Measurements from ENCODE around the gene TMEM163.

Gene TMEM163

DNA sequence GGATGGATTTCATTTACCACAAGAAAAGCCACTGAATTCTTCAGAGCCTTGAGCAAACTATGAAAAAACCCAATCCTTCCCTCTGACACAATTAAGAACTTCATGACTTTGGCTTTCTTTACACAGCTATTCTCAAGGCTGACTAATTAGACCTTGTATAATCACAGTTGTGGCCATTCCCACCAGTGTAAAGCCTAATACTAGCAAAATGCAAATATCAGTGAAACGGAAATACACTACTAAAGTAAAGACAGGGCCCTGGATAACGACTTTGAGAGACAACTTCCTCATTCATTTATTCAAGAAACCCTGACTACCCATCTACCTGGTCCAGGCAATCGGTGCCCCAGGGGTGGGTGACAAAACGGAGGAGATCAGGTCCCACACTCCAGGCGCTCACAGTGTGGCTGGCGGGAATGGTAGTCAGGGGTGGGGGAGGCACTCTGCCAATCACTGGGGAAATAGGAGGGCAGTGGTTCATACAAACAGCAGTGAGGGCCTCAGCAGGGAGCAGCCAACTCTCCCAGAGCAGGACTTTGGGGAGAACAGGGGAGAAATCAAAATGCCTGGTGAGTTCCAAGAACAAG lies 28.1 kb downstream of the TMEM163 start:
- FAIRE-seq, result no peak

DNA sequence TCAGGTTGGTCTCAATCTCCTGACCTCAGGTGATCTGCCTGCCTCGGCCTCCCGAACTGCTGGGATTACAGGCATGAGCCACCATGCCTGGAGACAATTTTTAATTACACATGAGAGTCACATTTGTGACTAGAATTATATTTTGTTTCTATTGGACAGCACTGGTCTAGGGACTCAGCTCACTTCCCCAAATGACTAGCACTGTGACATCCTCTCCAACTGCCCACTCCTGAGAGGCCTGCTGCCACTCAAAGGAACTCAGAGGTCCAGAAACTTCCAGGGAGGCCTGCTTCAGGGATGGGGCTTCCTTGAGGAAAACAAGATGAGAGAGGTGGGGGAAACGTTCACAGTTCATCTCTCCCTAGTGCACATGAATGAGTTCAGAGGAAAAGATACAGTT lies 29.5 kb downstream of the TMEM163 start:
- no peak for FAIRE-seq

DNA sequence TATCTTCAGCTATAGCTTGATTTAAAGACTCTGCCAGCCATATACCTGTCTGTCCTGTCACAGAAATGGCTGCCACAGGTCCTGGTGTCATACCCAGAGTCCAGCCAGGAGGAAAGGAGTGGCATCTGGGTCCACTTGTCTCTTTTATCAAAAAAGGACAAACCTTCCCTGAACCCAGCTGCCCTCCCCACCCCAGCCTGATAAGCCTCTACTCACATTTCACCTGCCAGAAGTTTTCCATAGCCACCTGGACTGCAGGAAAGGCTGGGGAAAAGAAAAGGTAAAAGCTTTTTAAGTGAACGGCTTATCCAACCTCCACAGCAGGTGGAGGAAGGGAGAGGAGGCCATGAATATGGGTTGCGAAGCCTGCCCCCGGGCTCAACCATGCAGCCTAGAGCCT lies 32.8 kb downstream of the TMEM163 start:
- FAIRE-seq, result no peak

DNA sequence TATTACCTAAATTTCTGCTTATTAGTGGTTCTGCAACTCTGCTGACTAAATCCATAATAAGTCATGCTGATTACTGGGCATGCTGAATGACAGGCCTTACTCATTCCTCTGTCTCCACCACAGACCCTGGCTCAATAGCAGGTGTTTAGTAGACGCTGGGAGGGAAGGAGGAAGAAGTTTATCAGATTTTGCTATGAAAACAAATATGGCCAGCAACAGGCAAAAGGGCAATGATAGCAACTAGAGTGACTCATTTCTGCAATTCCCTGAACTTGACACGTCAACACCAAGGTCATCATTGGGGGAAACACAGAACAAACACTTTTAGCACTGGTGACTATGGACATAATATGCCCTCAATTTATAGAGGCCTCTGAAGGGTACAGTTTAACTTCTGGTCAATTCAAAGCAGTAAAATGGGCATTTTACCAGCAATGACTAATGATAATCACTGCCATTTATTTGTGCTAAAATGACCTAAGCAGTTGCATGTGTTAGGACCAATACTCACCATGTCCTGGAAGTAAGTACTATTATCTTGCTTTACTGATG lies 35.2 kb downstream of the TMEM163 start:
- peak; percentile 94 for FAIRE-seq

DNA sequence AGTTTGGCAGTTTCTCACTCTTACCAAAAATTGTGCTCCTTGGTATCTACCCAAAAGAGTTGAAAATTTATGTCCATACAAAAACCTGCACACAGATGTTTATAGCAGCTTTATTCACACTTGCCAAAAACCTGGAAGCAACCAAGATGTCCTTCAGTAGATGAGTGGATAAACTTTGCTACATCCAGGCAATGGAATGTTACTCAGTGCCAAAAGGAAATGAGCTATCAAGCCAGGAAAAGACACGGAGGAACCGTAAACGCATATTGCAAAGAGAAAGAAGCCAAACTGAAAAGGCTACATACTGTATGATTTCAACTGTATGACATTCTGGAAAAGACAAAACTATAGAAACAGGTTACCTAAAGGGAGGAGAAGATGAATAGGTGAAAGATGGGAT lies 36.1 kb downstream of the TMEM163 start:
- no peak for FAIRE-seq

DNA sequence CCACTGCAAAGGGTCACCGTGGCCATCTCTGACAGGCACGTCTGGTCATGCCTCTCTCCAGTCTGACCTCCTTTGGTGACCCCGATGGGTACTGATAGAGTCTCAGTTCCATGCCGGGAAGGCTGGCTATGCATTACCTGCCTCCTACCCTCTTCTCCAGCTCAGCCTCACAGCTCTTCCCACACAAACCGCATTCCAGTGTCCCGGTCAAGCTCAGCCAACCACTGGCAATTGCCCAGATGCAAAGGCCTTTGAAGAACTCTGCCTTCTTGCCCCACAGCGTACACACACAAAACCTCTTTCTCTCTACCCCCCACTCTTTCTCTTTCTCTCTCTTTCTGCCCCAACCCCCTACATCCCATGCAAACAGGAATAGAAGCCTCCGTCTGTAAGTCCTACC lies 37.6 kb downstream of the TMEM163 start:
- FAIRE-seq, result no peak

DNA sequence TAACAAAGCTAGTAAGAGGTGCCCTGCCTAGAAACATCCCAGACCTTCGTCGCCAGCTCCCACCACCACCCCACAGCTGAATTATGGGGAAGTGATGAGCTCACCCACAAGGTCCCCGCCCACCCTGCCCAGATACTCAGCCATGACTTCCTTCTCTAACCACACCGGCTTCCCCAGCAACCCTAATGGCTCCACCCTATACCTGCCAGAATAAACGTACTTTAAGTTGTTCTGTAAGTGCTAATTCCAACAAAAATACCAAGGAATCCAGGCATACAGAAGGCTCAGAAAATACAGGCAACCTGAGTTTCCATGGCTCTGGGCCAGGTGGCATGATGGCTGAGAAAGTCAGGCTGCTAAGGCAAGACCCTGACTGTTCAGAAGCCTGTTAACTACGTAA lies 39.1 kb downstream of the TMEM163 start:
- FAIRE-seq, result no peak

DNA sequence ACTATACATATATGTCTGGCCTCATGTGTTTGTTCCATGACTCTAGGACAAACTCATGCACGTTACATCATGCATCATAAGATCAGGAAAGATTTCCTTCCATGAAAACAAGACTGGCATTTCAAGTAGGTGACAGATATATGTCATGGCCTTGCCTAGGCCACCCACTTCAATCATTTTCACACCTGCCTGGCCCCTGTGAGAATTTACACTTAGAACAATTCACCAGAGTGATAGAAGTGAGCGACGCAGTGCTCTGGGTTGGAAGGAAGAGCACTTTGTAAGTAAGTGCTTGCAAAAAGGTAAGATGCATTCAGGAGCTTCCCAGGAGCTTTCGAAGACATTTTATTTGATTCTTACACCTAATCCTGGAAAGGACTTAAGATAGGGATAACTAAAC lies 39.5 kb downstream of the TMEM163 start:
- no peak for FAIRE-seq

DNA sequence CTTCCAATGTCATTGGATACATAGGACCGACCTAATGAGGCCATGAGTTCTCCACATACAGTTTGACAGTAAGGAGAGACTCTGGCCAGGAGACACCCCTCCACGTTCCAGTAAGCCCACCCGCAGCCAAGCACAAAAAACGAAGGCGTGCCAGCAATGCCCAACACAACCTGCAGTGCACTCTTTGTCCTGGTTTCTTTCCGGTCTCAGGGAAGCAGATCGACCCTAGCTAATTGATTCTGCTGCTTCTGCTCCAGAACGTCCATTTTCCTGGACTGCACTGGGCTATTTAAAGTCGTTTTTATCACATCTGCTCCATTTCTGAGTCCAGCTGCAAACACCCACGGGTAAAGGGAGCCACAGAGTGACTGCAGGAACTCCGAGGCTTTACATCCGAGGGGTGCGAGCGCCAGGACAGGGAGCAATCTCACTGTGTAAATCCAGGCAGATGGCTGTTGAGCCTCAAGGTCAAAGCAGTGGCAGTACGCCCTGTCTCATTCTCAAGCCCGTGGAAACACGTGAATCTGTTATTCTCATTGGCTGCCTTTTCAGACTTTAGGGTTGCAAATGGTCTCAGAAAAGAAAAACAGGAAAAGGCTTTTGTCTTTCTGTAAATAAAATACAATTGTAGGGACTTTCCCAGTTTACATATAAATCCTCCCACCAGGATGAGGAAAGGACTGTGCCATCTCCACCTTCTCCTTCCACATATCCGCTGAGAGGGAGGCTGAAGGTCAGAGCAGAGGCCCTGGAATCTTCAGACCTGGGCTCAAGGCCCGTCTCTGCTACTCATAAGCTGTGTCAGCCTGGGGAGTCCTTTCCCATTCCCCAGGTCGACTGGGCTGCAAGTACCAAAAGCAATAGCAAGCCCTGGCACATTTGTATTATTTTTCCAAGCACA lies 40.7 kb downstream of the TMEM163 start:
- no peak for FAIRE-seq

DNA sequence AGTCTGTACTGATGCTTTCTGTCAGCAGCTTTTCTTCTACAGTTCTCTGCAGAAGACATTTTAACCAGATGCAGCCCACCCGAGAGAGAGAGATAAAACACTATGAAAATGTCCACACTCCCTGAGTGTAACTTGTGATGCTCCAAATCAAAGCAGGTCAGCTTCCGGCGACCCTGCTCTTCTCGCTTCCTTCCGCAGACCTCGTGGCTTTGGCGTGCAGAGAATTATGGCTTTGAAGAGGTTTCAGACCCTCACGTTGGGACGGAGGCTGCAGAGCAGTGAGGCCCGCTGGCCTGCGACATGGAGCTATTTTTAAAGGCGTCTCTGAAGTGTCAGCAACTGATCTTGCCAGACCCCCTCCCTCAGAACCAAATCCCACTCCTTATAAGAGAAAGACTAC lies 41.8 kb downstream of the TMEM163 start:
- no peak for FAIRE-seq

DNA sequence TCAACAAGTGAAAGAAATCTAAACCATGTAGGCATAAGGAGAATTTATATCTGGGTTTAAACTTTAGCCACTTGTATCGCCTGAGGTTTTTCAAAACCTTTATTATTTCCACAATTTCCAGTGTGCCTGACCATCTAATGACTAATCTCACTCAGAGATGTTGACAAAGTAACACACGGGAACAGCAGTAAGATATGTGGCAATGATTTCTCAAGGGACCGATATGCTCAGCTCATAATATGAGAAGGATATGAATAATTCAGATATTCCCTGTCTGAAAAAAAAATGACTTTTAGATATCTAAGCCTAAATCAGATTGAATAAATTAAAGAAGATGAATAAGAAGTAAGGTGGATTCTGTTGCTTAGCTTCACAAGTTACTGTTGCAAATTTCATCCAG lies 43.5 kb downstream of the TMEM163 start:
- peak; percentile 79 for FAIRE-seq

DNA sequence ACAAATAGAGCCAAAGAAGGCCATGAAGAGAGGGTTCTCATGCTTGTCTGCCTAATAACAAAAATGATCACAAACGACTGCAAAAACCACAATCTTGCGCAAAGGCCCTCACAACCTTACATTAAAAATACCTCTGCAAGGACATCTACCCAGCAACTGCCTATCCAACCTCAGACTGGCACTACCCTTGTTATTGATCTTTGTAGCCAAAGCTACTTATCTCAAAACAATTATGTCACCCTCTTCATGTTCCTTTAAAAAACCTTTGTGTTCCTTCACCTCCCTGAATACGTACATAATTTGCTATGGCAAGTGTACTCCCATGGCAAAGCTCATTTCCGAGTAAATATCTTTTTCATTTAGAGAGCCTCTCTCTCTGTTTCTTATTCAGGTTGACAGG lies 44.1 kb downstream of the TMEM163 start:
- no peak for FAIRE-seq

DNA sequence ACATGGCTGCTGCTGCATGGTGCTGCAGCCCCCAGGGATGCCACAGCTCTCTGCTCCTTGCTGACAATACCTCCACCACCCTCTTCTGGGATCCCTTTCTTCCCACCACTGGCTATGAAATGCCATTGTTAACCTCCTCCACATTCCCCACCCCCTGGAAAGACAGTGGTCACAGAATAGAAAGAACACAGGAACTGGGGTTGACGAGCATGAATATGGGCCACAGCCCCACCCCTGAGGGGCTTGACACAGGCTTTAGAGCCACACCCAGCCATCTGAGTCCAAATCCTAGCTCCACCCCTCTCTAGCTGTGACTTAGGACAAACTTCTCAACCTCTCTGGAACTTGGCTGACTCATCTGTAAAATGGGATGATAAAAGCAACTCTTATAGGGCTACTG lies 47.3 kb downstream of the TMEM163 start:
- no peak for FAIRE-seq

DNA sequence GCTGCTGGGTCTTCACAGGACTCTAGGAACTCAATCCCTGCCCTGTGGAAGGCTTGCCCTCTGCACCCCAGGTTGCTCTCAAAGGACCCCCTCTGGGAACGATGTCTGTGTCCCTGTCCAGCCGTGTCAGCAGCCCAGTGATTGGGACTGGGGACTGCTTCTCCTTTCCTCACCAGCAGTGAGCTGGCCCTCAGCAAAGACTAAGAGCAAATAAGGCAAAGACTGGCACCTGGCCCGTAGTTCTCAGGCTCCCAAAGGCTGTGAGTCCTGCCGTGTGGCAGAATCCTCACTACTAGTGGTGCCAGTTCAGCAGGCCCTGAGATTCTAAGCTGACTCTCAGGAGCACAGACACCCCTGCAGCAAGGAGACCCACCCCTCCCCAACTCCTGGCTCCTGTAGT lies 47.8 kb downstream of the TMEM163 start:
- peak; percentile 47 for FAIRE-seq

DNA sequence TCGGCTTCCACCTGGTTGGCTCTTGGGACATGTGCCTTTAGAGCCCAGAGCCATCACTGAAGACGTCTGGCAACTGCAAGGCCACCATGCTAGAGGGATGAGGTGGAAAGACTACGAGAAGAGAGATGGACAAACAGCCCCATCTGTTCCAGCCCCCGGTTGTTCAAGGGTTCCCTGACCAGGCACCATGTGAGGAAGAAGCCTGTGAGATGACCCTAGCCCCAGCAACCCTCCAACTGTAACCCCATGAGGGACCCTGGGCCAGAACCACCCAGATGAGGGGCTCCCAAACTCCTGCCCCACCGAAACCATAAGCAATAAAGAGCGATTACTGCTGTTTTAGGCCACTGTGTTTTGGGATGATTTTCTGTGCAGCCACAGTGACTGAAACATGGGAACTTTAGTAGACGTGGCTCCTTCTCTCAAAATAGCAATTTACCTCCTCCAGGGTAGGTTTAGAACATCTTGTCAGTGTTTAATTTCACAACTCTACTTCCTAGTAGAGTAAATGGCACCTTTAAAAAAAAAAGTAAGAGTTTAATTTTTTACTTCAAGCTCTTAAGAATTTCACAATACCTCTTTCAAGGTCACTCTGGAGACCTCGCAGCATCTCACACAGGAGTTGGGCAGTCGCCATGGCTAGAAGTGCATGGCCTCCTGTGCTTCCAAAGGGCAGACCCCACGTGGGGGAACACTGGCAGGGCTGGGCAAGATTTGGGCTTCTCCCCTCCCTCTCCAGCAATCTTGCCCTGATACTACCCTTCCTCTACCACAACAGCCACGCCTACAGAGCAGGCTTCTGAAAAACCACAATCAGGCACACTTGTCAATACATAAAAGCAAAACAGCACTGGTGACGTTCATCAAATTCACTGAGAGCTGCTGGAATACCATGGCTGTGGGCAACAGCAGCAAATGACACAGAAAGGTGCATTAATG lies 48.8 kb downstream of the TMEM163 start:
- no peak for FAIRE-seq

DNA sequence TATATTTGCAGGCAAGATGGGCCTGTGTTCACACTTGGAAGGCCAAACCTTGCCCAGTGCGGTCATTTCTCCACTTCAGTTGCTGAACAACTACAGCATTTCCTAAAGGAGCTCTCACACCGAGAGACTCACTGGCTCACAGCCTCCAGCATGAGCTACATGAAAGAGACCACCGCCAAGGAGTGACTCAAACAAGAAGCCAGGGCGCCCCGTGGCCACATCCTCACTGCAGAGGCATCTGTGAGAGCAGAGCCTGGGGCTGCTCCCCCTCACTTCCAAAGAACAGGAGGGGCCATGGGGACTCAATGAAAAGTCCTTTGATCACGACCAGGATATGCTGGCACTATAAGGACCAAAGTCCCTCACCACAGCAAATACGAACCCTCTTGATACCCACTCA lies 50.0 kb downstream of the TMEM163 start:
- no peak for FAIRE-seq

DNA sequence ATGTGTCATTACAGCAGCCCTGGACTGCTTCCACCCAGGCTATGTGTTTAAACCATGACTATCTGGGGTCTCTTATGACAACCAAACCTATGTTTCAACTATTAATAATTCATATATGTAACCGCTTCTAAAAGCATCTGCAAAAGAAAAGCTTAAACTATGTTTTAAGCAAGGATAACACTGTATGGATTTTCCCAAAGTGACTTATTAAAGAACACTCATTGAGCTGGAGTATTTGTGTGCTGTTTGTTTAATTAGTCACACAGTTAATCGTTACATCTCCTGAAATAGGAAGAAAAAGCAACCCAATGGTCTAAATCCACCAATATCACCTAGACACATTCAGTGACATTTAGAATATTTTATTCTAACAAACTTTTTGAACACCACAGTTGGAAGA lies 51.3 kb downstream of the TMEM163 start:
- FAIRE-seq, result peak; percentile 88

DNA sequence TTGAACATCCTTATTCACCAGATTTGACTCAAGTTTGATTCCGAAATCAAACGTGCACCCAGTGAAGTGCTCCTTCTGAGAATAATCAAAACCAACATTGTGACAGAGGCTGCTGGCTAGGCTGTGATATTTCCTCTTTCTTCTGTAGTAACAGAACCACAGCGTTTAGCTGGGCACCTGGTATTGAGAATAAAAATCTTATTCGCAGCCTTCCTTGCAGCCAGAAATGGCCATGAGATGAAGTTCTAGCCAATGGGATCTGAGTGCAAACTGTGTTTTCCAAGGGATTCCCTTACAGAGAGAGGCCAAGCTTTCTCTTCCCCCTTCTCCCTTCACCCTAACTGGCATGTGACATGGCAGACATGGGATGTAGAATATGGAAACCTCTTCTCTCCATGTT lies 51.7 kb downstream of the TMEM163 start:
- FAIRE-seq, result no peak

DNA sequence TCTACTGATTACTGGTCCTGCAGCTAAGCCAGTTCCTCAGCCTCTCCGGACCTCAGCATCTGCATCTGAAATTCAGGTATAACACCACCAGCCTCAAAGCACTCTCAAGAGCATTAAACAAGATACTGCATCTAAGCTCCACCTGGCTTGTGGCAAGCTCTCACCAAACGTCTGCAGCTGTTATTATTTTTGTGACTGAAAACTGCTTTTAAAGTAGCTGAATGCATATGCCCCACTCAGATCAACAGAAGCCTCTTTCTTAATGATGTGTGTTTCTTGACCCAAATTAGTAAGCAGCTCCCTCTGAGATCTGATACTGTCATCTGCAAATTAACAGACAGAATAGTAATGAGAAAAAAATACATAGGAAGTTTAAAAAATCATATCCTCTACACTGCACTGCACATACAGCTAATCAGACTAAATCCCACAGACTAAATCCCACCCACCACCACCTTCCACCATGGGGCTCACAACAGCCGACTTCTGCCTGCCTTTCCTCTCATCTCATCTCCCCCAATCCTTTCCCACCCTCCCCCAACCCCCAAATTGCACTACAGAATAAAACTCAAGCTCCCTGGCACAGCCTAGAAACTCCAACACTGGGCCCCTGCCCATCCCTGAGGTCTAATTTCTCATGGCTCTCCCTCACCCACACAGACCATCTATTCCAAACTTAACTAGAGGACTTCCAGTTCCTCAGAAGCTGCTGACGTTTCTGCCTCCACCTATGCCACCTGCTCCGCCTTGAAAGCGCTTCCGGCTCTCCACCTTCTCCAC lies 52.9 kb downstream of the TMEM163 start:
- no peak for FAIRE-seq

DNA sequence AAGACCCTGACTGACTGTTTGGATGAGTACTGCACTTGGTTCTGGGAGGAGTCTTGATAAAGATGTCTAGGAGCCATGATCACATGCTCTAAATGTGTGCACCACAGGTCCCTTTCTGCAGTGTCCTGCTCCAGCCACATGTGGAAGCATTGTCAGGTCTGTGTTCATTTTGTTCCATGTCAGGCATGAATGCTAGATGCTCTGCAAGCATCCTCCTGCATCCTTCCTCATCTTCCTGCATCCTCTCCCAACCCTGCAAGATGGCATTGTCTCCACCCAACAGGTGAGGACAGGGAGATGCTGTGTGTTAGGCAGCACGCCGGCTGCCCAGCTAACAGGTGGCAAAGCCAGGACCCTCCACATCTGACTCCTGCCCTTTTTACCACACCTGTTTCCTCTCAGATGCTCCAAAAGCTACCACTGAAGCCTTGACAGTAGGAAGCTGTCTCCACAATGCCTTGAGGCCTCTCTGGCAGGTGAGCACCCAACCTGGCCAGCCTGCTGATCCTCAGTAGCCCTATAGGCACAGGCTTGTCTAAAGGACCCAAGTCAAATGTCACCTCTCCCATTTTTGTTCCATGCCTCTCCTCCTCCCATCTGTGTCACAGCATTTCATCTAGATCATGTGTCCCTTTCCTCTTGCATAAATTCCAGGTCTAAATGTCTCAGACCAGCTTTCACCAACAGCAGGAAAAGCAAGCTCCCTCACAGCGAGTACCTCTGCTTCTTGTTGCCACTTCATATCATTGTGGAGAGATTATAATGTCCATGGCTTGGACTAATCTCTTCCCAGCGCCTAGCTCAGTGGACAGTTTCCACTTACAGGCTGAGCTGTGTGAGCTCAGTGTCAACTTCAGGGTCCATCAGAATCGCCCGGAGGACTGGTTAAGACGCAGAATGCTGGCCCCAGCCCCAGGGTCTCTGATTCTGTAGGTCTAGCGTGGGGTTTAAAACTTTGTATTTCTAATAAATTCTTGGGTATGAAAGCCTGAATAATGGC lies 55.0 kb downstream of the TMEM163 start:
- FAIRE-seq, result no peak

DNA sequence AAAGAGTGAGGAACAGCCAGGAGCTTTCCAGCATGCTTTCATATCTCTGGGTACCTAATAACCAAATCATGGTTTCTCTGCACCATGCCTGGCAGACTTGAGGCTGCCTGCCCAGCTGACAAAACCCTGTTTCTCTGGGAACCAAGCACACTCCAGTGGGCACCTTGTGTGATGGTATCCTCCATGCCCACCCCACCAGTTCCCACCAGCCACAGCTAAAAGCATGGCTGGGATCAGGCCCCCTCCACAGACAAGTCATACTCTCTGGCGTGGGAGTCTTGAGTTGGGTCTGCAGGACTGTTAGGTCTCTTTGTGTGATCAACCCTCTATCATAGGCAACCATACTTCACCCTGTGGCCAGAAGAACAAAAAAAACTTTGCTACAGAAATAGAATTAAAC lies 56.0 kb downstream of the TMEM163 start:
- FAIRE-seq, result no peak

Measured in islet of Langerhans (tissue), 1 donor.